Measurements from ENCODE around the gene DMD. TPM values are rescaled to one million over a fixed set of nuclear protein-coding genes. Genes with fewer than 3 reads are reported as not detected.

The DMD gene
- total RNA-seq, 2 donors from 2014 or later, result 19.6 to 24.9 TPM

DNA sequence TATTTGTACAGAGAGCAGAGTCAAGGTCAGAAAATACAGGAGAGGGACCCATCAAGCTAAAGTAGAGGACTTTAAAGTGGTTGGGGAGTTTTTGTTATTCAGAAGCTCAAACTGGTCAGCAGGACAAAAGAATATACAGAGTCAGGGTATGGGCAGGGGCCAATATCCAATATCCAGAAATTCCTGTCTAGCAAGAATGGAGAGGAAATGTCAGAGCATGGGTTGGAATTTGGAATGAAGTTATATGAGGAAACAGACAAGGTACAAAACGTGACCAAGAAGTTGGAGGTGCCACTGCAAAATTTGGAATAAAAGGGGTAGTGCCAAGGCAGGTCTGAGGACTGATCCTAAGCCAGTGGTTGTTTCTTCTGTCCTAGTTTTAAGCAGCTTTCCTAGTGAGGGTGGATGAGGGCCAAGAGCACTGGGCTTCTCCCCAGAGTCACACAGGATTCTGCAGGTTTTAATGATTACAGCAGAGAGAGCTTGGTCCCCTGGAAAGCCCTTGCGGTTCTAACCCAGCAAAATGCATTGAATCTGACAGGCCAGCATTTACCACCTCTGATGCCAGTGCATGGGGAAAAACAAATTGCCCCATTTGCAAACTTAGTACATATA, 1834.8 kb downstream of the DMD start:
- Mint-ChIP-seq H3K27me3 (ENCODE audit: insufficient read depth) (no peaks in the 10 kb centered on the region), H3K4me3 (no peak overlapping the region), H3K4me1 (peaks cover 57% of the 10 kb centered on the region), H3K9me3 (peaks cover 48% of the 10 kb centered on the region), H3K36me3 (ENCODE audit: low read depth) (peaks cover 7% of the 10 kb centered on the region), H3K27ac (peak overlapping the region; percentile 95)
- H3K27ac ChIP-seq (ENCODE audit: low read depth, low read length), result no peak overlapping the region
- no peaks in the 10 kb centered on the region for H3K36me3 ChIP-seq (ENCODE audit: control insufficient read depth, insufficient read depth, low read length)
- no peak overlapping the region for H3K9ac ChIP-seq (ENCODE audit: extremely low read depth, low read length, poor library complexity, severe bottlenecking)
- peaks cover 6% of the 10 kb centered on the region for H3K4me1 ChIP-seq (ENCODE audit: control insufficient read depth, insufficient read depth, low read length)
- no peak for DNase-seq
- WGBS, 2 experiments (ENCODE audit: insufficient coverage in 1 of 2, insufficient read length in 1 of 2), result 69 to 100% methylated on average over 2 of the region's 2 CpGs
- no peaks in the 10 kb centered on the region for H3K27me3 ChIP-seq (ENCODE audit: control insufficient read depth, insufficient read depth, low read length, poor library complexity, severe bottlenecking)
- TF ChIP-seq, protein P1, sequence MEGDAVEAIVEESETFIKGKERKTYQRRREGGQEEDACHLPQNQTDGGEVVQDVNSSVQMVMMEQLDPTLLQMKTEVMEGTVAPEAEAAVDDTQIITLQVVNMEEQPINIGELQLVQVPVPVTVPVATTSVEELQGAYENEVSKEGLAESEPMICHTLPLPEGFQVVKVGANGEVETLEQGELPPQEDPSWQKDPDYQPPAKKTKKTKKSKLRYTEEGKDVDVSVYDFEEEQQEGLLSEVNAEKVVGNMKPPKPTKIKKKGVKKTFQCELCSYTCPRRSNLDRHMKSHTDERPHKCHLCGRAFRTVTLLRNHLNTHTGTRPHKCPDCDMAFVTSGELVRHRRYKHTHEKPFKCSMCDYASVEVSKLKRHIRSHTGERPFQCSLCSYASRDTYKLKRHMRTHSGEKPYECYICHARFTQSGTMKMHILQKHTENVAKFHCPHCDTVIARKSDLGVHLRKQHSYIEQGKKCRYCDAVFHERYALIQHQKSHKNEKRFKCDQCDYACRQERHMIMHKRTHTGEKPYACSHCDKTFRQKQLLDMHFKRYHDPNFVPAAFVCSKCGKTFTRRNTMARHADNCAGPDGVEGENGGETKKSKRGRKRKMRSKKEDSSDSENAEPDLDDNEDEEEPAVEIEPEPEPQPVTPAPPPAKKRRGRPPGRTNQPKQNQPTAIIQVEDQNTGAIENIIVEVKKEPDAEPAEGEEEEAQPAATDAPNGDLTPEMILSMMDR (conservative IDR thresholded peaks at IDR 0.05), result no peak
- no peaks in the 10 kb centered on the region for H3K9me3 ChIP-seq (ENCODE audit: control insufficient read depth, low read length)
- no peak overlapping the region for H3K4me3 ChIP-seq (ENCODE audit: low read length)

DNA sequence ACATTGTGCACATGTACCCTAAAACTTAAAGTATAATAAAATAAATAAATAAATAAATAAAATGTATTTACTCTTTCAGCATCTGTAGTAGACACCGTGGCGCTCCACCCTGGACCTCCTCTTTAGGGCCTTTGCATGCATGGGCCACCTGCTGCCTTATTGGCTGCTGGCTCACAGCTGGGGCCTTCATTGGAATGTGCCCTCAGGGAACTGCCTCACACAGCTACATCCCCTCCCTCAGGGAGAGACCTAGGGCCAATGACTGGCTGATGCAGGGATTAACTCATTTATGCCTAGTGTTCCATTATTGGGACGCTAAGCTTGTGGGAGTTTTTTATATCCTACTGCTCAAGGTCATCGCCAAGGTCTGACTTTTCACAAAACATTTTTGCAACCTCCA, 1836.6 kb downstream of the DMD start:
- TF ChIP-seq, protein P1 (conservative IDR thresholded peaks at IDR 0.05), result no peak
- Mint-ChIP-seq H3K27me3 (ENCODE audit: insufficient read depth) (no peaks in the 10 kb centered on the region), H3K36me3 (ENCODE audit: low read depth) (peaks cover 6% of the 10 kb centered on the region), H3K9me3 (peaks cover 49% of the 10 kb centered on the region), H3K4me3 (no peak overlapping the region), H3K4me1 (peaks cover 42% of the 10 kb centered on the region), H3K27ac (no peak overlapping the region)
- WGBS, 2 experiments (ENCODE audit: insufficient coverage in 1 of 2, insufficient read length in 1 of 2), result 90 to 98% methylated on average over 2 to 4 of the region's 4 CpGs
- no peak for DNase-seq
- Histone ChIP-seq H3K27ac (ENCODE audit: low read depth, low read length) (no peak overlapping the region), H3K27me3 (ENCODE audit: control insufficient read depth, insufficient read depth, low read length, poor library complexity, severe bottlenecking) (no peaks in the 10 kb centered on the region), H3K36me3 (ENCODE audit: control insufficient read depth, insufficient read depth, low read length) (no peaks in the 10 kb centered on the region), H3K9me3 (ENCODE audit: control insufficient read depth, low read length) (peaks cover 10% of the 10 kb centered on the region), H3K4me1 (ENCODE audit: control insufficient read depth, insufficient read depth, low read length) (peaks cover 6% of the 10 kb centered on the region), H3K4me3 (ENCODE audit: low read length) (no peak overlapping the region), H3K9ac (ENCODE audit: extremely low read depth, low read length, poor library complexity, severe bottlenecking) (no peak overlapping the region)

DNA sequence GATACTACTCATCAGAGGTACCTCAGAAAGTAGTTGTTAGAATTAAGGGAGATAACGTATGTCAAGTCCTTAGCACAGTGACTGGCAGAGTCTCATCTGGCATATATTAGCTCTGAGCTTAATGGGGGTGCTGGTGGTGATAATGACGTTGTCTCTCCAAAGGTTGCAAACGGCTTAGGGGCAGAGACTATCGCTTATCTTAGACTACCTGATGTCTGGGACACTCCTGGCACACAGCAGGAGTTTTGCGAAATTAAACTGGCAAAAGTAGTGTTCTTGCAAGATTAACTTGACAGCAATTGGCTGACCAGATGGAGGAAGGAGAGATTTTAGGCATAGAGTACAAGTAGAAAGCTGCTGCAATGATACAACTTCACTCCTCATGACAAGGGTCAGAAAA, 1839.4 kb downstream of the DMD start:
- DNase-seq, result no peak
- Histone ChIP-seq H3K4me3 (ENCODE audit: low read length) (no peak overlapping the region), H3K27me3 (ENCODE audit: control insufficient read depth, insufficient read depth, low read length, poor library complexity, severe bottlenecking) (no peaks in the 10 kb centered on the region), H3K36me3 (ENCODE audit: control insufficient read depth, insufficient read depth, low read length) (no peaks in the 10 kb centered on the region), H3K9ac (ENCODE audit: extremely low read depth, low read length, poor library complexity, severe bottlenecking) (no peak overlapping the region), H3K27ac (ENCODE audit: low read depth, low read length) (no peak overlapping the region), H3K4me1 (ENCODE audit: control insufficient read depth, insufficient read depth, low read length) (peaks cover 3% of the 10 kb centered on the region), H3K9me3 (ENCODE audit: control insufficient read depth, low read length) (peaks cover 11% of the 10 kb centered on the region)
- TF ChIP-seq, protein P1 (conservative IDR thresholded peaks at IDR 0.05), result no peak
- Mint-ChIP-seq H3K4me3 (no peak overlapping the region), H3K36me3 (ENCODE audit: low read depth) (peaks cover 11% of the 10 kb centered on the region), H3K27me3 (ENCODE audit: insufficient read depth) (no peaks in the 10 kb centered on the region), H3K9me3 (peaks cover 45% of the 10 kb centered on the region), H3K4me1 (peaks cover 25% of the 10 kb centered on the region), H3K27ac (no peak overlapping the region)
- WGBS, 2 experiments (ENCODE audit: insufficient coverage in 1 of 2, insufficient read length in 1 of 2), result 83% methylated on average over 5 of the region's 5 CpGs; no CpG with 5 or more reads in 1 of the 2 experiments
